H1 (cell line): ENCODE results near the gene FLT4. TPM values are rescaled to one million over a fixed set of nuclear protein-coding genes. Genes with fewer than 3 reads are reported as not detected.

Experiments
- CTCF ChIA-PET: fragments of 300-600 bp; sonication (Branson Sonifier 250); formaldehyde crosslinking; loops from one replicate; lab custom pipeline; 2021; ENCODE audit not compliant: partially characterized antibody; lab: Charles Lee
- POLR2A ChIA-PET: fragments of 300-600 bp; sonication (Branson Sonifier 250); formaldehyde crosslinking; loops from one replicate; lab custom pipeline; 2021; ENCODE audit warnings: inconsistent platforms; ENCODE audit not compliant: partially characterized antibody; lab: Charles Lee
- DNase-seq, 2 experiments: peaks; one replicate each; pipeline versions ENCODE4 v3.0.0 to v3.0.0-alpha.2; 2010 to 2022; ENCODE audit warnings: low spot score in 2 of 2, low read depth in 1 of 2, mixed read lengths in 1 of 2
- FAIRE-seq: peaks from 2 replicates; lab custom pipeline; 2011; peaks lifted over from hg19 to GRCh38; lab: Jason Lieb, UNC
- H2AFZ ChIP-seq: 2 replicates; pipeline ENCODE4 v1.8.1; 2012; ENCODE audit warnings: low read length, inconsistent platforms
- H2AK5ac ChIP-seq: 2 replicates; pipeline ENCODE4 v1.6.1; 2013; ENCODE audit warnings: low read depth, low read length
- H2BK120ac ChIP-seq: replicated peaks from 2 replicates; pipeline ENCODE3; 2013; ENCODE audit warnings: low read depth, low read length, inconsistent platforms
- H2BK12ac ChIP-seq: 2 replicates; pipeline ENCODE4 v1.6.1; 2013; ENCODE audit warnings: low read depth, low read length
- H2BK15ac ChIP-seq: 2 replicates; pipeline ENCODE4 v1.6.1; 2013; ENCODE audit warnings: low read length
- H2BK20ac ChIP-seq: 2 replicates; pipeline ENCODE4 v1.6.1; 2013; ENCODE audit warnings: low read length
- H2BK5ac ChIP-seq: 2 replicates; pipeline ENCODE4 v1.6.1; 2013; ENCODE audit warnings: low read depth, low read length
- H3K14ac ChIP-seq: 2 replicates; pipeline ENCODE4 v1.6.1; 2013; ENCODE audit warnings: inconsistent platforms; ENCODE audit not compliant: insufficient read length
- H3K18ac ChIP-seq: 2 replicates; pipeline ENCODE4 v1.6.1; 2013; ENCODE audit warnings: low read length; ENCODE audit errors: extremely low read depth
- H3K23ac ChIP-seq: 2 replicates; pipeline ENCODE4 v1.6.1; 2013; ENCODE audit warnings: inconsistent platforms; ENCODE audit not compliant: insufficient read length
- H3K23me2 ChIP-seq: 2 replicates; pipeline ENCODE4 v1.6.1; 2013; ENCODE audit warnings: low read depth, low read length
- H3K27ac ChIP-seq: 2 replicates; pipeline ENCODE4 v1.6.1; 2011; ENCODE audit warnings: low read depth, low read length, inconsistent platforms
- H3K27me3 ChIP-seq, 4 experiments: replicated peaks in 1 of 4; 1 replicate in 1 of 4; 2 replicates in 3 of 4; pipeline versions ENCODE4 v1.6.1 to v1.8.1; 2011 to 2013; ENCODE audit warnings: low read length in 3 of 4, mild to moderate bottlenecking in 3 of 4, inconsistent platforms in 2 of 4, mixed read lengths in 2 of 4, moderate library complexity in 1 of 4; ENCODE audit not compliant: control insufficient read depth in 3 of 4, insufficient read depth in 3 of 4; ENCODE audit errors: extremely low read depth in 1 of 4
- H3K36me3 ChIP-seq, 4 experiments: 2 replicates each; pipeline versions ENCODE4 v1.6.1 to v1.8.1; 2011 to 2013; ENCODE audit warnings: mild to moderate bottlenecking in 4 of 4, low read length in 3 of 4, moderate library complexity in 2 of 4, control low read depth in 1 of 4, inconsistent platforms in 1 of 4; ENCODE audit not compliant: insufficient read depth in 4 of 4, control insufficient read depth in 2 of 4
- H3K4ac ChIP-seq: replicated peaks from 2 replicates; pipeline ENCODE3; 2013; ENCODE audit warnings: low read length, low read depth, mixed read lengths, inconsistent platforms; ENCODE audit not compliant: insufficient read length
- H3K4me1 ChIP-seq, 4 experiments: replicated peaks in 1 of 4; 1 replicate in 1 of 4; 2 replicates in 3 of 4; pipeline versions ENCODE4 v1.6.1 to v1.8.1; 2011 to 2013; ENCODE audit warnings: low read length in 3 of 4, inconsistent platforms in 2 of 4, mixed read lengths in 1 of 4; ENCODE audit not compliant: insufficient read depth in 4 of 4, control insufficient read depth in 3 of 4
- H3K4me2 ChIP-seq, 2 experiments: 2 replicates each; pipeline versions ENCODE4 v1.6.1 to v1.8.1; 2011 to 2013; ENCODE audit warnings: low read depth in 2 of 2, low read length in 2 of 2, control low read depth in 1 of 2, inconsistent platforms in 1 of 2, mild to moderate bottlenecking in 1 of 2; ENCODE audit not compliant: insufficient read depth in 1 of 2
- H3K4me3 ChIP-seq, 4 experiments: fragments of 200-600, 300-600 bp in 1 of 4; sonication (generic), shearing (Covaris generic), sonication (Bioruptor Twin) in 1 of 4; 2 replicates each; pipeline versions ENCODE4 v1.5.1 to v1.8.1; 2011 to 2016; ENCODE audit warnings: low read length in 4 of 4, low read depth in 3 of 4, control low read depth in 2 of 4, inconsistent platforms in 2 of 4, mild to moderate bottlenecking in 2 of 4, mixed read lengths in 1 of 4, moderate library complexity in 1 of 4; ENCODE audit not compliant: insufficient read depth in 2 of 4; ENCODE audit errors: extremely low read depth in 1 of 4
- H3K56ac ChIP-seq: replicated peaks from 2 replicates; pipeline ENCODE3; 2013; ENCODE audit warnings: low read depth, mild to moderate bottlenecking, mixed read lengths, low read length, inconsistent platforms; ENCODE audit not compliant: insufficient read length
- H3K79me1 ChIP-seq: 2 replicates; pipeline ENCODE4 v1.6.1; 2013; ENCODE audit warnings: low read depth, low read length, control low read depth
- H3K79me2 ChIP-seq, 2 experiments: 2 replicates each; pipeline versions ENCODE4 v1.6.1 to v1.8.1; 2012 to 2013; ENCODE audit warnings: low read length in 2 of 2, mild to moderate bottlenecking in 2 of 2, inconsistent platforms in 1 of 2; ENCODE audit not compliant: insufficient read depth in 2 of 2, control insufficient read depth in 1 of 2
- H3K9ac ChIP-seq, 4 experiments: replicated peaks in 1 of 4; 1 replicate in 1 of 4; 2 replicates in 3 of 4; pipeline versions ENCODE4 v1.6.1 to v1.8.1; 2011 to 2013; ENCODE audit warnings: low read depth in 3 of 4, low read length in 3 of 4, control low read depth in 2 of 4, mild to moderate bottlenecking in 2 of 4, moderate library complexity in 2 of 4, inconsistent platforms in 1 of 4; ENCODE audit errors: extremely low read depth in 1 of 4
- H3K9me3 ChIP-seq, 2 experiments: 2 replicates each; pipeline versions ENCODE4 v1.6.1 to v1.8.1; 2012 to 2013; ENCODE audit warnings: mild to moderate bottlenecking in 2 of 2, moderate library complexity in 2 of 2, control low read depth in 1 of 2, inconsistent platforms in 1 of 2, low read depth in 1 of 2, low read length in 1 of 2, mixed read lengths in 1 of 2; ENCODE audit not compliant: insufficient read depth in 2 of 2
- H4K20me1 ChIP-seq, 2 experiments: replicated peaks in 1 of 2; 2 replicates each; pipeline versions ENCODE3 to v1.8.1; 2011 to 2013; ENCODE audit warnings: inconsistent platforms in 2 of 2, low read length in 2 of 2, mild to moderate bottlenecking in 1 of 2; ENCODE audit not compliant: insufficient read depth in 2 of 2, control insufficient read depth in 1 of 2
- H4K5ac ChIP-seq: 2 replicates; pipeline ENCODE4 v1.6.1; 2013; ENCODE audit warnings: low read length, low read depth, mixed read lengths, inconsistent platforms; ENCODE audit not compliant: insufficient read length
- H4K8ac ChIP-seq: 2 replicates; pipeline ENCODE4 v1.8.0; 2013; ENCODE audit warnings: mild to moderate bottlenecking, moderate library complexity, low read length, inconsistent platforms; ENCODE audit not compliant: insufficient read depth; ENCODE audit errors: extremely low read depth
- H4K91ac ChIP-seq: replicated peaks from 2 replicates; pipeline ENCODE3; 2013; ENCODE audit warnings: low read length, mixed read lengths, inconsistent platforms; ENCODE audit not compliant: insufficient read length
- BACH1 ChIP-seq: IDR thresholded peaks from 2 replicates; pipeline ENCODE4 v1.6.1; 2012; ENCODE audit warnings: low read length, improper control_type of control experiment
- SRF ChIP-seq: IDR thresholded peaks from 2 replicates; pipeline ENCODE4 v1.6.1; 2011; ENCODE audit warnings: mild to moderate bottlenecking, low read depth, low read length, moderate library complexity
- TAF7 ChIP-seq: optimal IDR thresholded peaks from 2 replicates; pipeline ENCODE3; 2011; ENCODE audit warnings: low read depth, mild to moderate bottlenecking, inconsistent platforms, low read length, moderate library complexity, borderline replicate concordance
- WGBS, 2 experiments: shearing (Covaris generic) in 1 of 2; methylation state at CpG; one replicate each; pipeline versions ENCODE4 v1.1.6 to v1.1.7; 2013 to 2015; ENCODE audit warnings: low lambda C conversion rate in 2 of 2, mixed read lengths in 2 of 2, inconsistent platforms in 1 of 2, low coverage in 1 of 2, missing lambda C conversion rate in 1 of 2; ENCODE audit not compliant: insufficient replicate concordance in 2 of 2, insufficient coverage in 1 of 2, insufficient read length in 1 of 2; ENCODE audit errors: extremely low coverage in 1 of 2, missing lambda C conversion rate in 1 of 2; 5-methylcytosine and 5-hydroxymethylcytosine counted together
- polyA plus RNA-seq, 7 experiments: library from polyadenylated mRNA; depleted of rRNA in 3 of 7; stranded (reverse) in 5 of 7; unstranded in 2 of 7; fragments of >200 nt in 5 of 7; fragments of 200-250 nt in 2 of 7; gene quantifications; 1 replicate in 5 of 7; 2 replicates in 1 of 7; 4 replicates in 1 of 7; pipeline versions ENCODE4 v1.2.1 to v1.2.3, GENCODE V29; 2011 to 2013; ENCODE audit warnings: missing spikeins in 2 of 7, mixed read lengths in 2 of 7
- total RNA-seq: library from RNA; stranded (reverse); fragmentation: NEBNext Ultra II Directional; extraction: Animal tissue kit (Norgen Biotek cat#: 25700); gene quantifications from 2 replicates; pipeline ENCODE4 v1.2.1, GENCODE V29; 2021

Gene FLT4
- total and polyA plus RNA-seq, 2 of the 8 experiments (the other 6 are each of a cell fraction or from before 2014, with no cell fraction given) = 6.5 to 7.7 TPM

DNA sequence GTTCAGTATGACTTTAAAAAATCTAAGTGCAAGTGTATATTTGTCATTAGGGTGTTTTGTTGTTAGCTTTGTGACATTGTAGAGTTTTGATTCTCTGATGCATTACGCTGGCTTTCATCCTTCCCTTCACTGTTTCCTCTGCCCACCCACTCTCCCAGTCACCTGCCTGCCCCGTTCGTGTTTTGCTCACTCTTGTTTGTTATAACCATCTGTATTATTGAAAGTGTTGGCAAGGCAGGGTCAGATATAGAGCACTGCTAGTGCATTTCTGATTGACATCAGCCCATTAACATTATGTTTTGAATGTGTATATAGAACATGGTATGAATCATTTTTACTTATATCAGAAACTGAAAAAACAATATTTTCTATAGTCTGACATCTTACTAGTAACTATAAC lies 85.4 kb downstream of the FLT4 start:
- 92% methylated on average over 3 of the region's 3 CpGs; no CpG with 5 or more reads in 1 of the 2 experiments for WGBS, 2 experiments
- DNase-seq = no peak
- TF ChIP-seq BACH1 (no peak), SRF (no peak), TAF7 (no peak)

More for the DNA sequence above, 85.4 kb downstream of the FLT4 start:
- Histone ChIP-seq H3K4ac (no peak overlapping the region), H3K79me1 (peaks cover 4% of the 10 kb centered on the region; the same call in 1 of the 2 replicates), H3K18ac (no peak overlapping the region), H3K14ac (no peak overlapping the region), H3K4me3 (no peak overlapping the region), H3K23ac (no peak overlapping the region), H4K20me1 (peaks cover 0 to 5% of the 10 kb centered on the region in 2 experiments), H2AK5ac (no peak overlapping the region), H3K27me3 (no peaks in the 10 kb centered on the region), H2BK5ac (no peak overlapping the region), H2BK12ac (no peak overlapping the region), H4K91ac (no peak overlapping the region), H3K4me2 (no peak overlapping the region), H3K79me2 (peaks cover 0 to 44% of the 10 kb centered on the region in 2 experiments; a peak in 2 of 4 replicates), H2BK20ac (no peak overlapping the region), H4K5ac (no peak overlapping the region), H3K9ac (no peak overlapping the region), H3K4me1 (no peaks in the 10 kb centered on the region), H2BK120ac (no peak overlapping the region), H3K23me2 (no peaks in the 10 kb centered on the region; the same call in 1 of the 2 replicates), H3K9me3 (no peaks in the 10 kb centered on the region), H2BK15ac (no peak overlapping the region), H3K56ac (no peak overlapping the region), H2AFZ (no peak overlapping the region), H3K27ac (no peak overlapping the region), H4K8ac (no peak overlapping the region), H3K36me3 (peaks cover 10 to 58% (median 25%) of the 10 kb centered on the region in 4 experiments)
- ChIA-PET POLR2A (no interaction called here), CTCF (no interaction called here)
- FAIRE-seq = no peak
